ENCODE results near the gene PPP1R13B. TPM values are rescaled to one million over a fixed set of nuclear protein-coding genes. Genes with fewer than 3 reads are reported as not detected.

PPP1R13B gene
- total RNA-seq, result 5.5 and 8.0 TPM in 2 replicates

GRCh38 chr14:103847451-103848174, at the start of gene PPP1R13B:
TSS of gene PPP1R13B (minus strand) at chr14:103847575. CDS start at chr14:103847307, 268 bp downstream.

GRCh38 chr14:103715052-103716000, 132.0 kb downstream of the PPP1R13B start, which contains the start of the genes XRCC3 and ZFYVE21:
TSS of gene XRCC3 (minus strand) at chr14:103715451. CDS start at chr14:103711087, 4,364 bp downstream.
TSS of gene ZFYVE21 (plus strand) at chr14:103715810. CDS start at chr14:103715842, 32 bp downstream.

Other genes starting within 250 kb of the PPP1R13B start
- gene KLC1, start 218.4 kb downstream of the PPP1R13B start, total RNA-seq, result 126 and 147 TPM in 2 replicates
- gene XRCC3, start 132.1 kb downstream of the PPP1R13B start, total RNA-seq, result 8.4 and 16.0 TPM in 2 replicates
- gene ZFYVE21, start 131.8 kb downstream of the PPP1R13B start, total RNA-seq, result 77.8 and 94.8 TPM in 2 replicates
- gene TDRD9, start 80.9 kb upstream of the PPP1R13B start, total RNA-seq, result 0.72 and 1.3 TPM in 2 replicates
- gene RD3L, start 95.0 kb upstream of the PPP1R13B start, total RNA-seq, result not detected in 2 replicates
- gene ASPG, start 238.1 kb upstream of the PPP1R13B start, total RNA-seq, result under 0.01 TPM in 2 replicates